ENCODE measurements around the gene SULT4A1. TPM values are rescaled to one million over a fixed set of nuclear protein-coding genes. Genes with fewer than 3 reads are reported as not detected.

Gene SULT4A1
- total RNA-seq, 4 donors from 2014 or later, result 2.1 TPM; not detected in 3

DNA sequence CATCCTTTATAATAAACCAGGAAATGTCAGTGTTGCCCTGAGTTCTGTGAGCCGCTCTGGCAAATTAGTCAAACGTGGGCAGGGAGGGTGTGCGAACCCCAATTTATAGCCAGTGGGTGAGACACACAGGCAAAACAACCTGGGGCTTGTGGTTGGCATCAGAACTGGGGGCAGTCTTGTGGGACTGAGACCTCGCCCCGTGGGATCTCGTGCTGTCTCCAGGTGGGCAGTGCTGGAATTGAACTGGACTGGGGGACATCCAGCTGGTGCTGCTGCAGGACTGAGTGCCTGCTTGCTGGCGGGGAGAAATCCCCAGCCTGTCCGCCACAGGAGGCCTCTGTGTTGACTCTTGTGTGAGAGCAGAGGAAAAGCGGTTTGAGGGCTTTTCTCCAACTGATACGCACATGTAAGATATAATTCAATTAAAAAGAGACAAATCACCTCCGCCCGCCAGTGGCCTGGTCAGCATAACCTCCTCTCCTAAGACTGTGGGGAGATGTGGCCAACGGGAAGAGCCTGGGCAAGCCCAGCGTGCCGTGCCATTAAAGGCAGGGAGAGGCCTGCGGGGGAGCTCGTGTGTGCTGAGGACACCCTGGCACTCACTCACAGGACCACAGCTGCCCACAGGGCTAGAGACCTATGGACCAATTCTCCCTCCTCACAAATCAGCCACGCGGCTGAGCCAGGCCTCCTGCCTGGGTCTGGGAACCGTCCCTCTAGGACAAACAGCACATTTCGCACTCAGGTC, 18.4 kb downstream of the SULT4A1 start:
- no peaks in the 10 kb centered on the region for H3K36me3 ChIP-seq
- H3K4me1 ChIP-seq, result no peaks in the 10 kb centered on the region
- no peak overlapping the region for H3K4me3 ChIP-seq
- H3K9me3 ChIP-seq, result no peaks in the 10 kb centered on the region
- no peak overlapping the region for H3K27ac ChIP-seq
- no peak for DNase-seq
- TF ChIP-seq, protein P1, sequence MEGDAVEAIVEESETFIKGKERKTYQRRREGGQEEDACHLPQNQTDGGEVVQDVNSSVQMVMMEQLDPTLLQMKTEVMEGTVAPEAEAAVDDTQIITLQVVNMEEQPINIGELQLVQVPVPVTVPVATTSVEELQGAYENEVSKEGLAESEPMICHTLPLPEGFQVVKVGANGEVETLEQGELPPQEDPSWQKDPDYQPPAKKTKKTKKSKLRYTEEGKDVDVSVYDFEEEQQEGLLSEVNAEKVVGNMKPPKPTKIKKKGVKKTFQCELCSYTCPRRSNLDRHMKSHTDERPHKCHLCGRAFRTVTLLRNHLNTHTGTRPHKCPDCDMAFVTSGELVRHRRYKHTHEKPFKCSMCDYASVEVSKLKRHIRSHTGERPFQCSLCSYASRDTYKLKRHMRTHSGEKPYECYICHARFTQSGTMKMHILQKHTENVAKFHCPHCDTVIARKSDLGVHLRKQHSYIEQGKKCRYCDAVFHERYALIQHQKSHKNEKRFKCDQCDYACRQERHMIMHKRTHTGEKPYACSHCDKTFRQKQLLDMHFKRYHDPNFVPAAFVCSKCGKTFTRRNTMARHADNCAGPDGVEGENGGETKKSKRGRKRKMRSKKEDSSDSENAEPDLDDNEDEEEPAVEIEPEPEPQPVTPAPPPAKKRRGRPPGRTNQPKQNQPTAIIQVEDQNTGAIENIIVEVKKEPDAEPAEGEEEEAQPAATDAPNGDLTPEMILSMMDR (IDR thresholded peaks at IDR 0.05), result no peak
- no peak for TF ChIP-seq POLR2A (IDR thresholded peaks at IDR 0.05)
- H3K27me3 ChIP-seq, result no peaks in the 10 kb centered on the region
- intact Hi-C loops (cut with DNase I; ENCODE audit: low total_unique reads), result no loop called here

DNA sequence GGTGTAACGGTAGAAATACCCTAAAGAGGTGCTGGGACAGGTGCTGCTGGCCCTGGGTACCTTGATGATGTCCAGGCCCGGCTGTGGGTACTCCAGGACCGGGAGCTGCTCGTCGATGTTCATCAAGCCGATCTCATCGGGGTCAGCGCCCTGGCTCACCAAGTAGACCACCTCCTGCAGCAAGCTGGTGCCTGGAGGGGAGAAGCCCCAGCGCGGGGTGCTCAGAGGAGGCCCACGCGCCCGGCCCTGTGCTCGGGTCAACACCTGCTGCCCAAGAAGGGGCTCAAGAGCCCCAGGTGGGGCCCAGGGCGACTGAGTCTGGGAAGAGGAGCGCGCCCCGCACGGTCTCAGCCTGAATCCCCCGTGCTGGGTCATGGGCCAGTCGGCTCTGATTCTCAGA, 20.6 kb downstream of the SULT4A1 start:
- DNase-seq, result no peak
- intact Hi-C loops (cut with DNase I; ENCODE audit: low total_unique reads), result no loop called here
- H3K27ac ChIP-seq, result no peak overlapping the region
- no peaks in the 10 kb centered on the region for H3K9me3 ChIP-seq
- H3K4me3 ChIP-seq, result no peak overlapping the region
- no peaks in the 10 kb centered on the region for H3K27me3 ChIP-seq
- no peaks in the 10 kb centered on the region for H3K36me3 ChIP-seq
- no peaks in the 10 kb centered on the region for H3K4me1 ChIP-seq
- TF ChIP-seq POLR2A (IDR thresholded peaks at IDR 0.05), result no peak
- TF ChIP-seq, protein P1 (IDR thresholded peaks at IDR 0.05), result no peak

DNA sequence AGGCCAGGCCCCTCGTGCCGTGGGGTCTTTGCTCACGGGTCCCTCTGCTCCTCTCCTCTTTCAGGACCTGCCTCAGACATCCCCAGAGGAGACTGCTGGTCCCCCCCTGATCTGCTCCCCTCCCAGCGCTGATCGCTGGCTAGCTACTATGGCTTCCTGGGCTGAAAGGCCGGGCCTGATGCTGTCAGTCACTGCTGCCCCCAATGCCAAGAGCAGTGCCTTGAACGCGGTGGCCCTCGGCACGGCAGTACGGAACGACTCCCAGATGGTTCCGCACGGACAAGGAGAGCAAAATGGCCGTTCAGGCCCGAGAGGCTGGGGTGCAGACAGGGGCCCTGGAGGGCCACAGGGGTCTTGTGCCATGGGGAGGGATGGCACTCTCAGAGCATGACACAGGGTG, 21.5 kb downstream of the SULT4A1 start:
- Histone ChIP-seq H3K4me1 (no peaks in the 10 kb centered on the region), H3K27ac (no peak overlapping the region), H3K9me3 (no peaks in the 10 kb centered on the region), H3K4me3 (no peak overlapping the region), H3K27me3 (no peaks in the 10 kb centered on the region), H3K36me3 (no peaks in the 10 kb centered on the region)
- no peak for TF ChIP-seq POLR2A (IDR thresholded peaks at IDR 0.05)
- TF ChIP-seq, protein P1 (IDR thresholded peaks at IDR 0.05), result no peak
- intact Hi-C loops (cut with DNase I; ENCODE audit: low total_unique reads), result no loop called here
- DNase-seq, result no peak

DNA sequence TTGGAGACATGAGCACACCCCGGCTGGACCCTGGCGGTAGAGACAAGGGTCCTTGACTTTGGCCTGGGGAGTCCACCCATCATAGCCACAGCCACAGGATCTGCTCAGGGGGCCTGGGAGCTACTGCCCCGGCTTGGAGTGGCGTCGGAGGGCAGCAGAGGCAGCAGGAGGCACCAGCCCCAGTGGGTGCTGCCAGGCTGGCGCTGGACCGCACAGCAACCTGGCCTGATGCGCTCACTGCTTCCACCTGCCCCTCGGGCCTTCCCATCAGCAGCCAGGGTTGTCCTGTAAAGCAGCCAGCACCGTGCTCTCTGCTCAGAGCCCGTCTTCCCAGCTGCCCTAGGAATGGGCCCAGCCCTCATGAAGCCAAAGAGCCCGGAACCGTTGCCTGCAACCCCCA, 21.9 kb downstream of the SULT4A1 start:
- Histone ChIP-seq H3K4me1 (no peaks in the 10 kb centered on the region), H3K27me3 (no peaks in the 10 kb centered on the region), H3K4me3 (no peak overlapping the region), H3K36me3 (no peaks in the 10 kb centered on the region), H3K27ac (no peak overlapping the region), H3K9me3 (no peaks in the 10 kb centered on the region)
- TF ChIP-seq POLR2A (IDR thresholded peaks at IDR 0.05), result no peak
- TF ChIP-seq, protein P1 (IDR thresholded peaks at IDR 0.05), result no peak
- intact Hi-C loops (cut with DNase I; ENCODE audit: low total_unique reads), result no loop called here
- no peak for DNase-seq

DNA sequence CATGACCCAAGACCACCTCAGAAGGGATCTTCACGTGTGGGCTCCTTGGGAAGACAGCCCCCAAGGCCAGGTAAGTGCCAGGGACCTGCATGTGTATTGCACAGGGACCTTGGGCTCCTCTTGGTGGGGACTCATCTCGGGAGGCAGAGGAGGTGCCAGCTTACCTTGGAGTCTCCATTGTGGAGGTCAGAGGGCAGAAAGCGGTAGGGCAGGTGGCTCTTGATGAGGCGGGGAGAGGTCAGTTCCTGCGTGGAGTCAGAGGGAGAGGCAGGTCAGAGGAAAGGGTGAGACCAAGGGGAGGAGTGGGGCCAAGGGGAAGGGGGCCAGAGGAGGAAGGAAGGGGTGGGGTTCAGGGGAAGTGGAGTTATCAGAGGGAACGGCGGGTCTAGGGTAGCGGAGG, 22.5 kb downstream of the SULT4A1 start:
- H3K4me3 ChIP-seq, result no peak overlapping the region
- no peaks in the 10 kb centered on the region for H3K27me3 ChIP-seq
- no peaks in the 10 kb centered on the region for H3K4me1 ChIP-seq
- no peak overlapping the region for H3K27ac ChIP-seq
- intact Hi-C loops (cut with DNase I; ENCODE audit: low total_unique reads), result no loop called here
- TF ChIP-seq, protein P1 (IDR thresholded peaks at IDR 0.05), result no peak
- no peak for TF ChIP-seq POLR2A (IDR thresholded peaks at IDR 0.05)
- no peaks in the 10 kb centered on the region for H3K36me3 ChIP-seq
- no peaks in the 10 kb centered on the region for H3K9me3 ChIP-seq
- no peak for DNase-seq
